ENCODE measurements around the gene HDAC10.

The HDAC10 gene

DNA sequence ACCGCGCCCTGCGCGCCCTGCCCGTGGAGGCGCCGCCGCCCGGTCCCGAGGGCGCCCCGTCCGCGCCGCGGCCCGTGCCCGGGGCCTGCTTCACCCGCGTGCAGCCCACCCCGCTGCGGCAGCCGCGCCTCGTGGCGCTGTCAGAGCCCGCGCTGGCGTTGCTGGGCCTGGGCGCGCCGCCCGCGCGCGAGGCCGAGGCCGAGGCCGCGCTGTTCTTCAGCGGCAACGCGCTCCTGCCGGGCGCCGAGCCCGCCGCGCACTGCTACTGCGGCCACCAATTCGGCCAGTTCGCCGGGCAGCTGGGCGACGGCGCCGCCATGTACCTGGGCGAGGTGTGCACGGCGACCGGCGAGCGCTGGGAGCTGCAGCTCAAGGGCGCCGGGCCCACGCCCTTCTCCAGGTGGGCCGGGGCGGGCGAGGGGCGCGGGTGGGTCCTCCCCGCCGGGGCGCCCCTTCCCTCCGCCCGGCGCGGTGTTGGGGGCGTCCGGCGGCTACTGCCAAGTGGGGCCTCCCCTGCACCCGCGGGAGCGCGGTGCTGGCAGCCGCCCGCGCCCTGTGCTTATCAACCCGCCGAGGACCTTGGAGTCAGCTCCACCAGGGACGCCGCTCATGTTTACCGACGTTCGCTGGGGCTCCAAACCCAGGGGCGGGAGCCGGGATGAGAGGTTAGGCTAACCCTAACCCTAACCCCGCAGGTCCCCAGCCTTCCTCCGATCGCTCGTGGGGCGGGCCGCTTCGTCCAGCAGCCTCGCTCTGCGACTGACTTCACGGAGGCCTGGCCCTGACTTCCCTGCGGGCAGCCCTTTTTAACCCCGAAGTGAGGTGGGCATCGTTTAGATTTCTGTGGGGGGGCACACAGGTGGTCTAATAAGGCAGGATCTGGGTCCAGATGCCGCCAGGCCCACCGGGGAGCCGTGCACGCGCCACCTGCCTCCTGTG lies 49.6 kb downstream of the HDAC10 start:
- Histone ChIP-seq H3K9ac (ENCODE audit: low read length in 2 of 2) (peak overlapping the region; percentile 62 to 70), H3K4me1 (ENCODE audit: control insufficient read depth, insufficient read depth, low read length) (peaks cover 34% of the 10 kb centered on the region), H3K36me3 (ENCODE audit: control insufficient read depth in 2 of 2, insufficient read depth in 2 of 2, low read length in 2 of 2) (peaks cover 0 to 5% of the 10 kb centered on the region in 2 donors), H3K4me3 (ENCODE audit: low read length in 2 of 2) (peak overlapping the region; percentile 73 to 77), H3K27me3 (ENCODE audit: control insufficient read depth in 1 of 2, insufficient read depth in 2 of 2, low read length in 2 of 2) (no peaks in the 10 kb centered on the region), H3K9me3 (ENCODE audit: control insufficient read depth in 2 of 2, low read length in 2 of 2) (no peaks in the 10 kb centered on the region), H3K27ac (ENCODE audit: low read length) (no peak overlapping the region)

DNA sequence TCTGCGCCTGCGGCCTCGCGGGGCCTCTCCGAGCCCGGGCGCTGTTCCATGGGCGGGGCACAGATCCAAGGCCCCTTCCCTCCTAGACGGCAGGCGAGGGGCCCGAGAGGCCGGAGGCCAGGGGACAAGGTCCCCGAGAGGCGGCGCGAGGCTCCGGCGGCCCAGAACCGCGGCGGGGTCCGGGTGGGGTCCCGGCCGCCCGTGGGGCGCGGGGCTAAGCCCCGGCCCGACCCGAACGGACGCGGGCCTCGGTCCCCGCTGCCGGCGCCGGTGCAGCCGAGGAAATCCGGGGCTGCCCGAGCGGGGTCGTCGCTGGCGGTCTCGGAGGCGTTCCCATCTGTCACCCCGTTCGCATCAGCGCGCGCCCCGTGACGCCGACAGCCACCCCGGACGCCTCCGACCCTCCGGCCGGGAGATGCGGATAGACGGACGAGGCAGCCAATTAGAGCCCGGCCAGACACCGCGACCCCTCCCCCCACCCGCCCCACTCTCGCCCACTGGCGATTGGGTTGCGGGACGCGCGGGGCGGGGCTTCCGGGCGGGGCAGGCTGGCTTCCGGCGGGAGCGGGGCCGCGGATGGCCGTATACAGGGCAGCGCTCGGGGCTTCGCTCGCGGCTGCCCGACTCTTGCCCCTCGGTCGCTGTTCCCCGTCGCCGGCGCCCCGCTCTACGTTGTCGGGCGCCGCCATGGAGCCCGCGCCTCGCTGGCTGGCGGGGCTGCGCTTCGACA lies 50.4 kb downstream of the HDAC10 start, which contains the start of gene SELENOO:
TSS of gene SELENOO (plus strand) at position 551 of the 730 bp plus-strand sequence. CDS start at position 577, 26 bp downstream.
- H3K4me1 ChIP-seq (ENCODE audit: control insufficient read depth, insufficient read depth, low read length), result peaks cover 31% of the 10 kb centered on the region
- H3K36me3 ChIP-seq (ENCODE audit: control insufficient read depth in 2 of 2, insufficient read depth in 2 of 2, low read length in 2 of 2), result peaks cover 0 to 3% of the 10 kb centered on the region in 2 donors
- H3K4me3 ChIP-seq (ENCODE audit: low read length in 2 of 2), result peak within 1 kb of the TSS; percentile 73 to 77
- H3K27ac ChIP-seq (ENCODE audit: low read length), result peak within 1 kb of the TSS; percentile 6
- H3K9me3 ChIP-seq (ENCODE audit: control insufficient read depth in 2 of 2, low read length in 2 of 2), result no peaks in the 10 kb centered on the region
- no peaks in the 10 kb centered on the region for H3K27me3 ChIP-seq (ENCODE audit: control insufficient read depth in 1 of 2, insufficient read depth in 2 of 2, low read length in 2 of 2)
- H3K9ac ChIP-seq (ENCODE audit: low read length in 2 of 2), result peak within 1 kb of the TSS; percentile 62 to 72

DNA sequence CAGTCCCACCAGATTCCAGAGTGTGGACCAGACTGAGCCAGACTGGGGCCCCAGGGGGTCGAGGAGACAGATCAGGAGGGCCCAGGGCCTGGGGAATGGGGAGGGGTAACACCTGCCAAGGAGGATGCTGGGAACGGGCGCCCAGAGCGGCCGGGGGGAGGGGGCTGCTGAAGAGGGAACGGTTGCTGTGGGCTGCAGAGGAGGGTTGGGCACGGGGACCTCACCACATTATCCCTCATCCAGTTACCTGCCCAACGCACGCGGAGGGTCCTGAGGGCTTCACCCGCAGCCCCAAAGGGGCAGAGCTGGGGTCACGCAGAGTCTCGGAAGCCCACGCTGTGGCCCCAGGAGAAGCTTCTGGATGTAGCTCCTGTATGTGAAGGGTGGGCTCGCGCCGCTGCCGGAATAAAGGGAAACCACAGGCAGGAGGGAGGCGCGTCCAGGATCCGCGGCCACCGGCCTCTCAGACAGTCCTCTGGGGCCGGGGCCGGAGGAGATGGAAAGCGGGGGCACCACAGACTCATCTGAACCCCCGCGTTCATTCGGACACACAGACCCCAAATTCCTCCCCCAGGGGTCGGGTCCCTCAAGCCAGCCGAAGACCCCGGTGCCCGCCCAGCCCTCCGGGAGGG lies 51.1 kb downstream of the HDAC10 start:
- peaks cover 0 to under 1% of the 10 kb centered on the region in 2 donors for H3K36me3 ChIP-seq (ENCODE audit: control insufficient read depth in 2 of 2, insufficient read depth in 2 of 2, low read length in 2 of 2)

DNA sequence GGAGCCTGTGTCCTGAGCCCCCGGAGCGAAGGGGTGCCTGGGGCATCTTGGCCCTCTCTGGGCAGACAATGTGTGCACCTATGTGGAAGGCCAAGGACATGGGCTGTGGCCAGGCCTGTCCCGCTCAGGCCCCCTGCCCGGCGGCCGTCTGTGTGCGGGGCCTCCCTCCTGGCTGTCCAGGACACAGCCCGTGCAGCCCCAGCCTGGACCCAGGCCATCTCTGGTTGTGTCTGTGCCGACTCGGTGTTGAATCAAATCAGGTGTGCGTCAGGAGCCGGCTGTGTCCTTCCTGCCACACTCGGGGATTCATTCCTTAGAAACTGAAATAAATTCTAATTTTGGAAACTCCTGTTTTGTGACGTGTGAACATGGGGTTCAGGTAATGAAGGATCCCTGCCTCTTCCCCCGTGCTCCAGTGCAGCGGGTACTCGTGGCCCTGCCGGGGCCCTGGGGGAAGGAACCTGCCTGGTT lies 51.8 kb downstream of the HDAC10 start:
- Histone ChIP-seq H3K36me3 (ENCODE audit: control insufficient read depth in 2 of 2, insufficient read depth in 2 of 2, low read length in 2 of 2) (peaks cover 0 to 6% of the 10 kb centered on the region in 2 donors), H3K27me3 (ENCODE audit: control insufficient read depth in 1 of 2, insufficient read depth in 2 of 2, low read length in 2 of 2) (no peaks in the 10 kb centered on the region), H3K4me1 (ENCODE audit: control insufficient read depth, insufficient read depth, low read length) (peaks cover 31% of the 10 kb centered on the region), H3K27ac (ENCODE audit: low read length) (peak overlapping the region; percentile 6), H3K9ac (ENCODE audit: low read length in 2 of 2) (peak overlapping the region in 1 of 2 donors; percentile 72), H3K9me3 (ENCODE audit: control insufficient read depth in 2 of 2, low read length in 2 of 2) (no peaks in the 10 kb centered on the region), H3K4me3 (ENCODE audit: low read length in 2 of 2) (peak overlapping the region; percentile 65 to 77)

More for the DNA sequence above, 51.1 kb downstream of the HDAC10 start:
- H3K27me3 ChIP-seq (ENCODE audit: control insufficient read depth in 1 of 2, insufficient read depth in 2 of 2, low read length in 2 of 2), result no peaks in the 10 kb centered on the region
- H3K27ac ChIP-seq (ENCODE audit: low read length), result peak overlapping the region; percentile 6
- no peaks in the 10 kb centered on the region for H3K9me3 ChIP-seq (ENCODE audit: control insufficient read depth in 2 of 2, low read length in 2 of 2)
- H3K4me3 ChIP-seq (ENCODE audit: low read length in 2 of 2), result peak overlapping the region; percentile 65 to 77
- peak overlapping the region; percentile 62 to 72 for H3K9ac ChIP-seq (ENCODE audit: low read length in 2 of 2)
- peaks cover 31% of the 10 kb centered on the region for H3K4me1 ChIP-seq (ENCODE audit: control insufficient read depth, insufficient read depth, low read length)

DNA sequence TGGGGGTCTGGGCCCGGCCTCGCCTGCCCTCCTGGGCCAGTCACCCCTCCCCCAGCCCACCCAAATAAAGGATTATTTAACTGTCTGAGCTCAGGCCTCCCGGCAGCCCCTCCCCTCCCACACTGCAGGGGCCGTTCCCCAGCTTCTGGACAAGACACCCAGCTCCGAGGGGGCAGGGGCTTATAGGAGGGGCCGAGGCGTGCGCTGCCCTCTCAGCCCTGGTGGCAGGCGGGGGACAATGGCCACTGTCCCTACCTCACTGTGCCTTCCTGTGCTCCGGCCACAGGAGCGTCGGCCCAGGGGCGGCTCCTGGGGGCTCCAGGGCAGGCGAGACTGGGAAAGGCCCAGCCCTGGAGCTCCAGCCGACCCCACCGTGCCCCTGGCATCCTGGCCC lies 52.4 kb downstream of the HDAC10 start:
- Histone ChIP-seq H3K27me3 (ENCODE audit: control insufficient read depth in 1 of 2, insufficient read depth in 2 of 2, low read length in 2 of 2) (no peaks in the 10 kb centered on the region), H3K9ac (ENCODE audit: low read length in 2 of 2) (no peak overlapping the region), H3K27ac (ENCODE audit: low read length) (no peak overlapping the region), H3K4me3 (ENCODE audit: low read length in 2 of 2) (no peak overlapping the region), H3K4me1 (ENCODE audit: control insufficient read depth, insufficient read depth, low read length) (peaks cover 31% of the 10 kb centered on the region), H3K9me3 (ENCODE audit: control insufficient read depth in 2 of 2, low read length in 2 of 2) (no peaks in the 10 kb centered on the region), H3K36me3 (ENCODE audit: control insufficient read depth in 2 of 2, insufficient read depth in 2 of 2, low read length in 2 of 2) (peaks cover 0 to 6% of the 10 kb centered on the region in 2 donors)

DNA sequence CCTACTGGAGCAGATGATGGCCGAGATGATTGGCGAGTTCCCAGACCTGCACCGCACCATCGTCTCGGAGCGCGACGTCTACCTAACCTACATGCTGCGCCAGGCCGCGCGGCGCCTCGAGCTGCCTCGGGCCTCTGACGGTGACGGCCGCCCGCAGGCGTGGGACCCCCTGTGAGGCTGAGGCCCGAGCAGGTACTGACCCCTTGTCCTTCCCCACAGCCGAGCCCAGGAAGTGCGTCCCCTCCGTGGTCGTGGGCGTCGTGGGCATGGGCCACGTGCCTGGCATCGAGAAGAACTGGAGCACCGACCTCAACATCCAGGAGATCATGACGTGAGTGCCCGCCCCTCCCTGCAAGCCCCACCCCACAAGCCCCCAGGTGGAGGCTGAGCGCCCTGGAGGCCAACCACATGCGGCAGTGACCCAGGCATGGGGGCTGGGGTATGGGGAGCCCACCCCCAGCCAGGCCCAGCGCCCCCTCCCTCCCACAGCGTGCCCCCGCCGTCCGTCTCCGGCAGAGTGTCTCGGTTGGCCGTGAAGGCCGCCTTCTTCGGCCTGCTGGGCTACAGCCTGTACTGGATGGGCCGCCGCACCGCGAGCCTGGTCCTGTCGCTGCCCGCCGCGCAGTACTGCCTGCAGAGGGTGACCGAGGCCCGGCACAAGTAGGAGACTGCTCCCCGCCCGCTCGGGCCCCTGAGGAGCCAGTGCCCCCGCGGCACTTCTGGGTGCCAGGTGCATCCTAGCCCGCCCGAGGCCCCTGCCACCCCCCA lies 53.0 kb downstream of the HDAC10 start:
- H3K4me1 ChIP-seq (ENCODE audit: control insufficient read depth, insufficient read depth, low read length), result peaks cover 31% of the 10 kb centered on the region
- H3K4me3 ChIP-seq (ENCODE audit: low read length in 2 of 2), result no peak overlapping the region
- H3K9me3 ChIP-seq (ENCODE audit: control insufficient read depth in 2 of 2, low read length in 2 of 2), result no peaks in the 10 kb centered on the region
- H3K9ac ChIP-seq (ENCODE audit: low read length in 2 of 2), result no peak overlapping the region
- no peak overlapping the region for H3K27ac ChIP-seq (ENCODE audit: low read length)
- H3K27me3 ChIP-seq (ENCODE audit: control insufficient read depth in 1 of 2, insufficient read depth in 2 of 2, low read length in 2 of 2), result no peaks in the 10 kb centered on the region
- peaks cover 0 to 6% of the 10 kb centered on the region in 2 donors for H3K36me3 ChIP-seq (ENCODE audit: control insufficient read depth in 2 of 2, insufficient read depth in 2 of 2, low read length in 2 of 2)

DNA sequence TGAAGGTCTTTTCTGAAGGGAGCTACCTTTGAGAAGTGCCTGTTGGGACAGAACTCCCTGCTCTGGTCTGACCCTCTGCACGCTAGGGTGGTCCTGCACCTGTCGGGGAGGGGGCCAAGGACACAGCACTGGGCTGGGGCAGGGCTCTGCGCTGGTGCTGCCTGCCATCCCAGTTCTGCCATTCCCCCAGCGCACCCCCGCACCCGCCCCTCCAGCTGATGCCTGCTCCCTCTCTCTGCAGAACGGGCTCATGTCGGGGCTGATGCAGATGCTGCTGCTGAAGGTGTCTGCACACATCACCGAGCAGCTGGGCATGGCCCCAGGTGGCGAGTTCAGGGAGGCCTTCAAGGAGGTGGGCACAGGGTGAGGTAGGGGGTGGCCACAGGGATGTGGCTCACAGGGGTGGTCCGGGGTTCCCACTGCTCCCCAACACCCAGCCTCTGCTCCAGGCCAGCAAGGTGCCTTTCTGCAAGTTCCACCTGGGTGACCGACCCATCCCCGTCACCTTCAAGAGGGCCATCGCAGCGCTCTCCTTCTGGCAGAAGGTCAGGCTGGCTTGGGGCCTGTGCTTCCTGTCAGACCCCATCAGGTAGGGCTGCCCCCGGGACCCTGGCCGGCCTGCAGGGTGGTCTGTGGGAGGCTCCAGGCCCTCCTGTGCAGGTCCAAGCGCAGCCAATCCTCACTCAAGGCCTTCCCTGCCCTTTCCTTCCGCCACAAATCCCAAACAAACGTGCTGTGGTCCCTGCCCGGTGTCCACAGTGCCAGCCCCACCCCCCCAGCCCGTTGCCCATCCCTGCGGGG lies 53.9 kb downstream of the HDAC10 start:
- H3K27ac ChIP-seq (ENCODE audit: low read length), result no peak overlapping the region
- no peak overlapping the region for H3K4me3 ChIP-seq (ENCODE audit: low read length in 2 of 2)
- H3K9me3 ChIP-seq (ENCODE audit: control insufficient read depth in 2 of 2, low read length in 2 of 2), result no peaks in the 10 kb centered on the region
- H3K27me3 ChIP-seq (ENCODE audit: control insufficient read depth in 1 of 2, insufficient read depth in 2 of 2, low read length in 2 of 2), result no peaks in the 10 kb centered on the region
- no peak overlapping the region for H3K9ac ChIP-seq (ENCODE audit: low read length in 2 of 2)
- peaks cover 25% of the 10 kb centered on the region for H3K4me1 ChIP-seq (ENCODE audit: control insufficient read depth, insufficient read depth, low read length)
- peaks cover 0 to 6% of the 10 kb centered on the region in 2 donors for H3K36me3 ChIP-seq (ENCODE audit: control insufficient read depth in 2 of 2, insufficient read depth in 2 of 2, low read length in 2 of 2)

DNA sequence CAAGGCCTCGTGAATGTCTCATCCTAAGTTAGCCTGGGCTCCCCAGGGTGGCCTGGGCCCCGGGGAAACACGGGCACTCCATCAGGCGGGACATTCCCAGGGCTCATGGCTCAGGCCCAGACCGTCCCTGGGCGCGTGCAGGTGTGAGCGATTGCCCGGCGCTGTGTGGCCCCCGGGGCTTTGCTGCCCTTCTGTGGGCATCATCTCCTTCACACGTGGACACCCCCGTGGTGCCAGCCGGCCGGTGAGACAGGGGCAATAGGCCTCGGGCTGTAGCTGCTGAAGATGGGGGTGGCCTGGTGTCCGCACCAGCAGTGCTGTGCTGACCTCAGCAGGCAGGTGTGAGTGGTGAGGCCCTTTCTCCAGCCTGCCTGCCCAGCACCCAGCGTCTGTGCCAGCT lies 54.8 kb downstream of the HDAC10 start:
- Histone ChIP-seq H3K9ac (ENCODE audit: low read length in 2 of 2) (no peak overlapping the region), H3K9me3 (ENCODE audit: control insufficient read depth in 2 of 2, low read length in 2 of 2) (no peaks in the 10 kb centered on the region), H3K36me3 (ENCODE audit: control insufficient read depth in 2 of 2, insufficient read depth in 2 of 2, low read length in 2 of 2) (peaks cover 0 to 6% of the 10 kb centered on the region in 2 donors), H3K4me3 (ENCODE audit: low read length in 2 of 2) (no peak overlapping the region), H3K4me1 (ENCODE audit: control insufficient read depth, insufficient read depth, low read length) (peaks cover 17% of the 10 kb centered on the region), H3K27me3 (ENCODE audit: control insufficient read depth in 1 of 2, insufficient read depth in 2 of 2, low read length in 2 of 2) (no peaks in the 10 kb centered on the region), H3K27ac (ENCODE audit: low read length) (no peak overlapping the region)
